HUES64 (cell line): ENCODE data around the gene LOXL3.
A peak's percentile ranks its signal among the peaks of the same experiment; 100 is the strongest.

ENCODE experiments used
- H3K27ac ChIP-seq: 2 replicates; pipeline ENCODE4 v1.7.0; 2013; ENCODE audit warnings: low read depth, low read length, inconsistent platforms
- H3K27me3 ChIP-seq: 2 replicates; pipeline ENCODE4 v1.6.1; 2013; ENCODE audit warnings: mild to moderate bottlenecking, low read length; ENCODE audit not compliant: insufficient read depth
- H3K36me3 ChIP-seq: 2 replicates; pipeline ENCODE4 v1.6.1; 2013; ENCODE audit warnings: mild to moderate bottlenecking, low read length; ENCODE audit not compliant: insufficient read depth
- H3K4me1 ChIP-seq: 2 replicates; pipeline ENCODE4 v1.6.1; 2013; ENCODE audit warnings: mild to moderate bottlenecking, low read length, moderate library complexity; ENCODE audit not compliant: insufficient read depth
- H3K4me3 ChIP-seq: 2 replicates; pipeline ENCODE4 v1.5.1; 2013; ENCODE audit warnings: mild to moderate bottlenecking, low read length, moderate library complexity
- H3K9ac ChIP-seq: 2 replicates; pipeline ENCODE4 v1.6.1; 2013; ENCODE audit warnings: mild to moderate bottlenecking, low read depth, low read length
- H3K9me3 ChIP-seq: 2 replicates; pipeline ENCODE4 v1.6.1; 2013; ENCODE audit warnings: low read depth, low read length; ENCODE audit not compliant: insufficient read depth
- WGBS: fragments of 150-250, 120-280 bp; methylation state at CpG from one replicate; pipeline ENCODE4 v1.1.7; 2013; ENCODE audit warnings: missing lambda C conversion rate; 5-methylcytosine and 5-hydroxymethylcytosine counted together

LOXL3 gene

DNA sequence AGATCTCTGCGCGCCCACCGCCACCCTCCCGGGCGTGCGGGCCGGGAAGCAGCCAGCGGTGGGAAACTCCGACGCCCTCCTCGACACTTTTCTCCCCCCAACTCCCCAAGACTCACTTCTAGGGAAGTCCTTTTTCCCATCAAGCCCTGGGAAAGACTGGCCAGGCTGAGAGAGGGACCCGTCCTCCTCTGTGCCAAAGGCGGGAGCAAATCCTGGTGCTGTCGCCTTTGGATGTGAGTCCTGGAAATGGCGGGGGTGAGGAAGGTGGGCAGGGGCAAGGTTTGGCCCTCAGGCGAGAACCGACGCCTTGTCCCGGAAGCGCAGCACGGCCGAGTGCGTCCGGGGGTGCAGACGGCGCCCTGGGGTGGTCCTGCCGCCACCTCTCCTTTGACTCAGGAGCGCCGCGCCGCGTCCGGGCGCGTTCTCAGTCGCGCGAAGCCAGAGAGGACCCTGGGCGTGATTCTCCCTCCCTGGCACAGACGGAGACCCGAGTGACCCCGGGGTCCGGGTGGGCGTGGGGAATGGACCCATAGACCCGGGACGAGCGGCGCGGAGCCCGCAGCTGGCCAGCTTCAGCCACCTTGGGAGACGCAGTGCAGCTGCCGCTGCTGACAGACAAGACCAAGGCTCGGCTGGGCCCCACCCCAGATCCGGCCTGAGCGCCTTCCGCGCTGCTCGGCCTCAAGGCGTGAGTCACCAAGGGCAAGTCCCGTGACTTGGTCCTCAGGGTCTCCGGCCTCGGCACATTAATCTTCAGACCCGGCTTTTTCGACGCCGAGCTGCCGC is 50.8 kb downstream of the LOXL3 start:
- Histone ChIP-seq H3K27ac (no peak overlapping the region), H3K9me3 (no peaks in the 10 kb centered on the region), H3K9ac (0 out of 2 replicates have a peak overlapping the region, but pooled peaks have one; percentile 40), H3K36me3 (peaks cover 14% of the 10 kb centered on the region), H3K4me1 (peaks cover 26% of the 10 kb centered on the region), H3K27me3 (peaks cover 79% of the 10 kb centered on the region), H3K4me3 (peak overlapping the region; percentile 62)
- WGBS: 2% methylated on average over 67 of the region's 67 CpGs

DNA sequence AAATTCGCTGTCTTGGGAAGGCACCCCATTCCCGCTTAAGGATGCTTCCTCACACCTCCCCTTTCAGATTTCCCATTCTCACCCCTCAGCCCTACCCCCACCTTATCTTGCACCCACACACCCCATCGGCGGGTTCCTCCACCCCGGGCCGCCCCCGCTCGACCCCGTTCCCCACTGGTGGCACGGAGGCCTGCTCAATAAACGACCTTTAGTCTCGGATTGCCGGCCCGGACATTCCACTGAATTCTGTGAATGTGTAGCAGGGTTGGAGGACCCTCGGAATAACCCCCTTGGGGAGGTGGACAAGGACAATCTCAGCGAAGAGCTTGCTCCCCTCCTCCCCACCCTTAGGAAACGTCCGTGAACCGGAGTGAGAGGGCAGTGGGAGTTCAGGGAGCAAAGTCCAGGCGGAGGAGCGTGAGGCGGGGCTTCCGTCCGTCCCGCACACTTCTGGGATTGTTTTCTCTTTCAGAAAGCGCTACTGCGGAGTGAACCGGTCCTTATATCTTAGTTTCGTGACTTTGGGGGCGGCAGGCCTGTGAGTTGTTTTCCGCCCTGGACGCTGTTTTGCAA is 51.5 kb downstream of the LOXL3 start:
- H3K9ac ChIP-seq: 0 out of 2 replicates have a peak overlapping the region, but pooled peaks have one; percentile 40
- H3K27ac ChIP-seq: no peak overlapping the region
- peaks cover 86% of the 10 kb centered on the region for H3K27me3 ChIP-seq
- H3K4me1 ChIP-seq: peaks cover 26% of the 10 kb centered on the region
- no peaks in the 10 kb centered on the region for H3K9me3 ChIP-seq
- 11% methylated on average over 31 of the region's 32 CpGs for WGBS
- peak overlapping the region; percentile 62 for H3K4me3 ChIP-seq
- peaks cover 14% of the 10 kb centered on the region for H3K36me3 ChIP-seq

DNA sequence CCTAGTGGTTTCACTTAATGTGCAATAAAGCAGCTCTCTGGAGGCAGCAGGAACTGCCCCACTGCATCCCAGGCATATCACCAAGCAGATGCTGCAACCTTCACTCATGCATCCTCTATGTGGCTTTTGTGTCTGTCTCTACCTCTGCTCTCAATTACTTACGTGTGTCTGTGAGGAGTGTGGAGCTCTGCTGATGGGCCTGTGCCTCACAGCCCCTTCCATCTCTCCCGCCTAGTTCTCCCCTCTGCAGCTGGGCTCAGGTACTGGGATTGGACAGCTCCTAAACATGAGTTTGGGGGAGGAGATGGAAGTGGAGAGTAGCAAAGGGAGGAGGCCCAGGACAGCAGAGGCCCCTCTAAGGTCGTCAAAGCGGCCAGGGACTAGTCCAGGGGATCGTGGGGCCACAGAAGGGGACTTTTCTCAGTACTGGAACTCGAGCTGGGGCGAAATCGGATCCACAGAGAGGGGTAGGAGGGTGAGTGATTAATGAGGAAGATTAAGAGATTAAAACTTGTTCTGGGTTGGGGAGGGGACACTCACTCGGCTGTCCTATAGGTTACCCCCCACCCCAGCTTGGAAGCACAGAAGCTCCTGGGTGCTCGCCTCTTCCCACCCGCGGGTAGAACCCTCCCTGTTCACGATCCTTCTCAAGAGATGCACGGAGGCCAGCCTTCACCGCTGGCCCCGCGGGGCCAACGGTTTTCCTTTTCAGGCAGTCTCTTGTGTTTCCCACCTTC is 52.2 kb downstream of the LOXL3 start:
- 45% methylated on average over 17 of the region's 18 CpGs for WGBS
- peaks cover 14% of the 10 kb centered on the region for H3K36me3 ChIP-seq
- no peaks in the 10 kb centered on the region for H3K9me3 ChIP-seq
- no peak overlapping the region for H3K27ac ChIP-seq
- peaks cover 22% of the 10 kb centered on the region for H3K4me1 ChIP-seq
- H3K27me3 ChIP-seq: peaks cover 93% of the 10 kb centered on the region
- peak overlapping the region; percentile 62; the same call in 1 of the 2 replicates for H3K4me3 ChIP-seq
- no peak overlapping the region for H3K9ac ChIP-seq

DNA sequence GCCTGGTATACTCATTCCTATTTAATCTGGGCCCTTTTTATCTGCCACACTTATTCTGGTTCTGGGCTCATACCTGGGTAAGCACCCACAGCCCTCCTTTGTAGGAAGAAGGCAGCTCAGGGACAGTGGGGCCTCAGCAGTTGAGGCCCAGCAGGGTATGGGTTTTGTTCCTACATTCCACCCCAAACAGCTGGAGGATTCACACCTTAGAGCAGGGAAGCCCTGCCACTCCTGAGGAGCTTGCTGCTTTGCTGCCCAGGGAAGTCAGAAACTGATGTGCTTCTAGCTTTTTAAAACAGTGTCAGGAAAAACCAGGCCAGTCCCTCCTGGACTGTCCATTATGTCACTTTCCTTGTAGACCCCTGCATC is 53.2 kb downstream of the LOXL3 start:
- Histone ChIP-seq H3K9me3 (no peaks in the 10 kb centered on the region), H3K27me3 (peaks cover 100% of the 10 kb centered on the region)

DNA sequence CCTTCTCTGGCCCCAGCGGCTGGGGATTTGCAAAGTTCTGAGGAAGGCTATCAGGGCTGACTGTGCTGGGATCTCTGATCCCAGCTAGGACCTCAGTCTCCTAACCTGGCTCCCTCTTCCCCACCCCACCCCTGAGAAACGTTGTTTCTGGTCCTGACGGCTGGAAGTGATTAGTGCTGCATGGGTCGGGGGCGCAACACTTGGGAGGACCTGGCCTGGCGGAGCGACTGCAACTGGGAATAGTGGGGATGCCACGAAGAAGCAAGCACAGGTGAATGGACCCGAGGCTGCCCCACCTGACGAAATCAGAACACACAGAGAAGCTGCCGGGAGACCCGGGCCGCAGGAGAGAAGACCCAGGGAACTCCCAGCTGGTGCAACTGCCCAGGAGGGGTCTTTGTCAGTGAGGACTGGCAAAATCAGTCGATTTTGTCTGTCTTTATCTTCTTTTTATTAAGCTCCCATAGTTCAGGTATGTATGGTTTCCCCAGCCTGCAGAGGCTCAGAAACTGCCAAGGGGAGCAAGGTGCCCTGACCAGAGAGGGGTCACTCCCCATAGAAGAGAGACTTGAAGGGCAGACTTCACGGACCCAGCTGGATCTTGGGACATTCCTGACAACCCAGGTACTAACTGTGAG is 53.7 kb downstream of the LOXL3 start:
- H3K36me3 ChIP-seq: peaks cover 5% of the 10 kb centered on the region; the same call in 1 of the 2 replicates
- peak overlapping the region; percentile 46 for H3K4me3 ChIP-seq
- WGBS: 30% methylated on average over 15 of the region's 15 CpGs
- H3K9ac ChIP-seq: no peak overlapping the region
- H3K27ac ChIP-seq: no peak overlapping the region
- H3K27me3 ChIP-seq: peaks cover 100% of the 10 kb centered on the region
- no peaks in the 10 kb centered on the region for H3K9me3 ChIP-seq
- peaks cover 21% of the 10 kb centered on the region for H3K4me1 ChIP-seq

More for the DNA sequence above, 53.2 kb downstream of the LOXL3 start:
- Histone ChIP-seq H3K9ac (no peak overlapping the region), H3K36me3 (peaks cover 10% of the 10 kb centered on the region), H3K4me1 (peaks cover 21% of the 10 kb centered on the region), H3K4me3 (no peak overlapping the region), H3K27ac (no peak overlapping the region)

DNA sequence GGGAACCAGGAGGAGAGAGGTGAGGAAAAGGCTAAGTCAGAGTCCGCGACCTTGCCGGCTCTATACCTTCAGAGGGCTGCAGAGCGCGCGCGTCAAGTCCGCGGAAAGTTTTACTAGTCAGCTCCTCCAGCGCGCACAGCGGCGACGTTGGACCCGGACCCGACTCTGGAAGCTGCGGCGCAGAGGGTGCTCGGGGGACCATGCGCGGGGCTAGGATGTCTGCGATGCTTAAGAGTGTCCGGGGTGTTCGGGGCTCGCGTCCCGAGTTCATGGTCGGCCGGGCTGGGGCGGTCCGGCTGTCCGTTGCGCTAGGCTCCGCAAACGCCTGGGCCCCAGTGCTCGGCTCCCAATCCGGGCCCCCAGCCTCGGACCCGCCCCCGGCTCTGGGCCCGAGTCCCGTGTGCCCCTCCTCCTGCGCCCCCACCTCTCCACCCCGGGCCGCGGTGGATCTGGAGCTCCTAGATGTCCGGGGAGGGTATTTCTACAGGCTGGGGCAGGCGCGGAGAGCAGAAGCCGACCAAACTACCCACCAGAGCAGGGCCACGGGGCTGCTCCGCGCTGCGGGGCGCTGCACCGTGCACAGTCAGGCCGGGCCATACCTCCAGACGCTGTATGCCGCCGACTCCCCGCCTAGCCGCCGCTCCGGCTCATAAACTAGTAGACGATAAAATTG is 54.3 kb downstream of the LOXL3 start, which contains the start of gene LBX2:
TSS of gene LBX2 (minus strand) at position 337 of the 673 bp plus-strand sequence. CDS start at position 271, 66 bp downstream.
- peak within 1 kb of the TSS; percentile 46 for H3K4me3 ChIP-seq
- no peaks in the 10 kb centered on the region for H3K36me3 ChIP-seq
- peaks cover 96% of the 10 kb centered on the region for H3K27me3 ChIP-seq
- peak within 1 kb of the TSS; percentile 22 for H3K9ac ChIP-seq
- H3K4me1 ChIP-seq: peaks cover 21% of the 10 kb centered on the region
- H3K27ac ChIP-seq: no peak within 1 kb of the TSS
- WGBS: 1% methylated on average over 65 of the region's 65 CpGs
- no peaks in the 10 kb centered on the region for H3K9me3 ChIP-seq

DNA sequence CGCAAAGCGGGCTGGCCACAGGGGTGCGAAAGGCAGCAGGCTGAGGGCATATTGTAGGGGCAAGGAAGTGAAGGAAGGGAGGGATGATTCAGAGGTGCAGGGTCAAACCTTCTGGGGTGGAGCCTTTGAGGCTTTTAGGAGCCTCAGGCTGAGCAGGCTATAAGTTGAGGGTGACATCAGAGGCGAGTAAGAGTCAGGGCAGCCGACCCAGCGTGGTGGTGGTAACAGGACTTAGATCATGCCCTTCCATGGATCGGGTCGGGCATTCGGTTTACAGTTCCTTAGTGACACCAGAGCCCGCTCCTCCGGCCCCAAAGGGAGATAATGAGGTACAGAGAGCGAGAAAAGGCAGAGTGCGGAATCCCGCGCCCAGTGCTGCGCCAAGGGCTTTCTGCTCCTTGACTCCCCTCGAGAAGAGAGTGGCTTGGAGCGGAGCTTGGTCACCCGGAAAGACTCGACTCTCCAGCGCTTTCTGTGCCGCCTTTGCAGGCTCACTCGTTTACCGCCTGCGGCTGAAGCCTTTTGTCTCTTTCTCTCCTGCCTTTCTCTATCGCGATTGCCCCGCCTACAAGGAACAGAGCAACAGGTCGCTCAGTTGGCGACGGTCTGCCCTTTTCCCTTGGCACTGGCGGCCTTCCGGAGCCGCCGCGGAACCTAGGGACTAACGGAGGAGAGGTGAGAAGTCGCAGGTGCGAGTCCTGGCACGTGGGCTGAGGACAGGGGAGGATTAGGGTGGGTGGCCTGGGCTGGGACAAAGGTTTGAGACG is 55.1 kb downstream of the LOXL3 start:
- Histone ChIP-seq H3K27ac (no peak overlapping the region), H3K36me3 (peaks cover 6% of the 10 kb centered on the region), H3K4me1 (peaks cover 15% of the 10 kb centered on the region), H3K9me3 (no peaks in the 10 kb centered on the region), H3K4me3 (peak overlapping the region; percentile 46), H3K9ac (peak overlapping the region; percentile 22), H3K27me3 (peaks cover 89% of the 10 kb centered on the region)
- 1% methylated on average over 41 of the region's 41 CpGs for WGBS

DNA sequence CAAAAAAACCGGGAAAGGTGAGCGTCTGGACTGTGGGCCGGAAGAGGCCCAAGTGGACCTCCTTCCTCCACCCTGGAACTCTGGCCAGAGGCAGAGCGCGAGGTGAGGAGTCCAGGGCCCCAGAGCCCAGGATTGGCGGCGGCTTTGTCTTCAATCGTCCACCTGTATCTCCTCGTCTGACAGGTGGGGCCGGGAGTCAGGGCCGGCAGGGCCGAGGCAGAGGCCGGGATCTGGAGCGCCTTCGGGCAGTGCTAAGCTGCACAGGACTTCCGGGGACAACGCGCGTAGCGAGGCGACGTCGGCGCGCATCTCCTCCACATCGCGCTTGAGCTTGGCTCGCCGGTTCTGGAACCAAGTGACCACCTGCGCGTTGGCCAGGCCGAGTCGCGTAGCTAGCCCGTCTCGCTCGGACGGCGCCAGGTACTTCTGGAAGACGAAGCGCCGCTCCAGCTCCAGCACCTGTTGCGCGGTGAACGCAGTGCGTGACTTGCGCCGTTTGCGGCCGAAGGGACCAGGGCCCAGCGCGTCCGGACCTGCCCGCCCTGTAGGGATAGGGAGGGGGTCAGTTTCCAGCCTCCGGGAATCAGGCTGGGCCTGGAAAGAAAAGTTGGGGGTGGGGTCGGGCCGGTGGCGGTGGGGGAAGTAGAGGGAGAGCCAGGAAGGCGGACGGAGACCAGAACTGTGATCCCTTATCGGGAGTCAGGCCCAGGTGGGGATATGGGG is 55.8 kb downstream of the LOXL3 start:
- no peaks in the 10 kb centered on the region for H3K9me3 ChIP-seq
- peaks cover 13% of the 10 kb centered on the region for H3K36me3 ChIP-seq
- 3% methylated on average over 61 of the region's 61 CpGs for WGBS
- peaks cover 15% of the 10 kb centered on the region for H3K4me1 ChIP-seq
- H3K27me3 ChIP-seq: peaks cover 81% of the 10 kb centered on the region
- H3K27ac ChIP-seq: no peak overlapping the region
- H3K4me3 ChIP-seq: peak overlapping the region; percentile 46
- H3K9ac ChIP-seq: no peak overlapping the region; the same call in 1 of the 2 replicates

DNA sequence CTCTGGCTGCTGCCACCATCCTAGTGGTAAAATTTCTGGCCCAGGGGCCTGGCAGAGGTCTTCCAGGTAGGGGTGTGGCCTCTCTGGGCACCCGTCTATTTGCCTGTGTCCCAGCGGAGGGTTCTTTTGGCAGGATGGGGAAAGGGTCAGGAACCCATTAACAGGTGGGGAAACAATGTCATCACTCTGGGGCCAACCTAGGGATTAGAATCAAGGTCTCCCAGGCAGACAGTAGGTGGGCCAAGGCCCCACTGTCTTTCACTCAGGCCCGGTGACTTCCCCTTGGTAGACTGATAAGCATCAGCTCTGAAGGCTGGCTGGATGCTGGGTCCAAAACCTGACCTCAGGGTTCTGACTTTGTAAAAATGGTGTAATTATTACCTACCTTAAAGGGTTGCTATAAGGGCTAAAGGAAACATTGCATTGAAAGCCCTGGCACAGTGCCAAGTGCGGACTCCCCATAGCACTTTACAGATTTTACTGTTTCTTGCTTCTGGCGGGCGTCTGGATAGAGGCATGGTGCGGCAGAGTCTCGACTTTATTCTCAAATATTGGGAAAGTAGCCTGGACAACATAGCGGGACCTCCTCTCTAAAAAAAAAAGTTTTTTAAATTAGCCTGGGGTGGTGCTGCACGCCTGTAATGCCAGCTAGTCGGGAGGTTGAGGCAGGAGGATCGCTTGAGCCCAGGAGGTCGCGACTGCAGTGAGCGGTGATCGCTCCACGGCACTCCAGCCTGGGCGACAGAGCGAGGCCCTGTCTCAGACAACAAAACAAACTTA is 56.6 kb downstream of the LOXL3 start:
- Histone ChIP-seq H3K4me1 (peaks cover 15% of the 10 kb centered on the region), H3K27me3 (peaks cover 74% of the 10 kb centered on the region), H3K4me3 (peak overlapping the region; percentile 46), H3K27ac (no peak overlapping the region), H3K9me3 (no peaks in the 10 kb centered on the region), H3K9ac (no peak overlapping the region), H3K36me3 (peaks cover 21% of the 10 kb centered on the region)
- WGBS: 73% methylated on average over 19 of the region's 19 CpGs
